Measurements from ENCODE around the gene CORO2B. TPM values are rescaled to one million over a fixed set of nuclear protein-coding genes. Genes with fewer than 3 reads are reported as not detected.

Gene CORO2B
- total RNA-seq, 2 experiments from 2014 or later: 0.07 to 0.19 TPM

DNA sequence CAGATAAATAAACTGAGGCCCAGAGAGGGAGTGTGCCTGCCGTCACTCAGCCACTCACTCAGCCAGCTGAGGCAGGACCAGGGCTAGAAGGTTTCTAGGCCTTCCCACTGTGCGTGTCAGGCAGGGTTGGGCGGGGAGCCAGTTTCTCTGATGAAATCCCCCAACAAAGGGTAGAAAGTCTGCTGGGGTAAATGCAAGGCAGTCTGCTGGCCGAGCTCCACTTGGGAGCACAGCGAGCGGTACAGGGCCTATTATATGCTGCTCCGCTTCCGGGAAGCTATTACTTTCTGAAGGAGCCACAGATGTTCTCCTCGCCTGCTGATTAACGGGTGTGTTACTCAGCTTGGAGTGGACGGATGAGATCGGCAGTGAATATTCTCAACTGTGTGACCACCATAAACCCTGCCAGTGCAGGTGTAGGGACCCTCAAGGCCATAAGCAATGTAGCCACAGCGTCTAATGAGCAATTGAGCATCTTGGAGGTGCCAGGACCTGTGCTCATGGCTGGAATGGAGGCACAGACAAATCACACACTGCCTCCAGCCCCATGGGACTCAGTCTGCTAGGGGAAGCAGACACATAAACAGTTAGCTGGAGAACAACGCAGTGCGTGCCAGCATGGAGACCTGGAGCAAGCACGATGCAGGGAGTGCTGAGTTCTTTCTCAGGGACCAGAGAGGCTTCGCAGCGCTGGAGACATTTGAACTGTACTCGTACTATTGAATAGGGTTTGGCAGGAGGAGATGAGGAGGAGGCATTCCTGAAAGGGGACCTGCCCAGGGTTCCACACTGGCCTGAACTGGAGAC, 42.1 kb downstream of the CORO2B start:
- Mint-ChIP-seq H3K9me3 (no peaks in the 10 kb centered on the region), H3K27ac (no peak overlapping the region), H3K36me3 (no peaks in the 10 kb centered on the region), H3K4me3 (no peak overlapping the region), H3K27me3 (peaks cover 4% of the 10 kb centered on the region), H3K4me1 (ENCODE audit: low read depth) (no peaks in the 10 kb centered on the region)
- no peak for DNase-seq
- ChIA-PET POLR2A (no interaction called here), CTCF (no interaction called here)
- intact Hi-C loops (cut with micrococcal nuclease): no loop called here

DNA sequence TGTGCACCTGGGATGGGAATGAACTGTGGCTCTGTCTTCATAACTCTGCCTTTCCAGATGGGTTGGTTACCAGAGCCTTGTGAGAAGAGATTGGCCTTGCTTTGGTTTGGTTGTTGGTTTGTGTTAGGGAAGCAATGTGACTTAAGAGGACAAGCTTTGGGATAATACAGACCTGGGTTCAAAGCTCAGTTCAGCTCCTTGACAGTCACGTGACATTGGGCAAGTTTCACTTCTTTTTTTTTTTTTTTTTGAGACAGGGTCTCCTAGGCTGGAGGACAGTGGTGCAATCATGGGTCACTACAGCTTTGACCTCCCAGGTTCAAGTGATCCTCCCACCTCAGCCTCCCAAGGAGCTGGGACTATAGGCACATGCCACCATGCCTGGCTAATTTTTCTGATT, 42.7 kb downstream of the CORO2B start:
- Mint-ChIP-seq H3K4me1 (ENCODE audit: low read depth) (no peaks in the 10 kb centered on the region), H3K9me3 (no peaks in the 10 kb centered on the region), H3K36me3 (no peaks in the 10 kb centered on the region), H3K27me3 (peaks cover 5% of the 10 kb centered on the region), H3K4me3 (no peak overlapping the region), H3K27ac (no peak overlapping the region)
- no peak for DNase-seq
- ChIA-PET POLR2A (no interaction called here), CTCF (no interaction called here)
- intact Hi-C loops (cut with micrococcal nuclease): no loop called here

- intact Hi-C loops (cut with micrococcal nuclease): no loop called here
- POLR2A ChIA-PET: no interaction called here
- DNase-seq: no peak
- CTCF ChIA-PET: no interaction called here
- Mint-ChIP-seq H3K27me3 (peaks cover 13% of the 10 kb centered on the region), H3K4me3 (no peak overlapping the region), H3K4me1 (ENCODE audit: low read depth) (no peaks in the 10 kb centered on the region), H3K36me3 (no peaks in the 10 kb centered on the region), H3K9me3 (no peaks in the 10 kb centered on the region), H3K27ac (no peak overlapping the region)
These were observed 44.6 kb downstream of the CORO2B start for GRCh38 chr15:68623301-68623892.

GRCh38 chr15:68625853-68626252, 47.1 kb downstream of the CORO2B start:
- DNase-seq: no peak
- Mint-ChIP-seq H3K9me3 (no peaks in the 10 kb centered on the region), H3K4me3 (no peak overlapping the region), H3K36me3 (no peaks in the 10 kb centered on the region), H3K27me3 (peaks cover 24% of the 10 kb centered on the region), H3K4me1 (ENCODE audit: low read depth) (no peaks in the 10 kb centered on the region), H3K27ac (no peak overlapping the region)
- POLR2A ChIA-PET: no interaction called here
- intact Hi-C loops (cut with micrococcal nuclease): no loop called here
- CTCF ChIA-PET: interaction anchor here (1.4 kb wide), 1 partner anchor 72 kb away, joined by 3 read pairs; no protein-coding TSS in a partner anchor

GRCh38 chr15:68626283-68626682, 47.5 kb downstream of the CORO2B start:
- Mint-ChIP-seq H3K4me1 (ENCODE audit: low read depth) (no peaks in the 10 kb centered on the region), H3K36me3 (no peaks in the 10 kb centered on the region), H3K4me3 (no peak overlapping the region), H3K9me3 (no peaks in the 10 kb centered on the region), H3K27me3 (peaks cover 24% of the 10 kb centered on the region), H3K27ac (no peak overlapping the region)
- ChIA-PET CTCF (no interaction called here), POLR2A (no interaction called here)
- no peak for DNase-seq
- intact Hi-C loops (cut with micrococcal nuclease): no loop called here

DNA sequence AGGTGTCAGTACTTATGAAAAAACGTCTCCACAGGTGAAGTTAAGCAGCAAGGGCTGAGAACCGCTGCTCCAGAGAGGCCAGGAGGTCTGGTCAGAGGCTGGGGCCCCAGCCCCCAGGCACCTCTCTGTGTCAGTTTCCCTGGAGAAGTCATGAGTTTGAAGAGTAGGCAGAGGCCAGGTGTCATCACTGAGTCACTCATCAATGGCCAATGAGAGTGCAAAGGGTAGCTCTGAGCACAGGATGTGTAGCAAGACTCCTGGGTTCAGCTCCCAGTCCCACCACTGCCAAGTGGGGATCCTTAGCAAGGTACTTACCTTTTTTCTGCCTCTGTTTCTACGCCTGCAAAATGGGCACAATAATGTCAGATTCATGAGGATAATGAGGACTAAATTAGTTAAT, 47.9 kb downstream of the CORO2B start:
- H3K27ac Mint-ChIP-seq: no peak overlapping the region
- DNase-seq: no peak
- no peaks in the 10 kb centered on the region for H3K36me3 Mint-ChIP-seq
- H3K27me3 Mint-ChIP-seq: peaks cover 22% of the 10 kb centered on the region
- intact Hi-C loops (cut with micrococcal nuclease): no loop called here
- CTCF ChIA-PET: no interaction called here
- no peak overlapping the region for H3K4me3 Mint-ChIP-seq
- POLR2A ChIA-PET: no interaction called here
- no peaks in the 10 kb centered on the region for H3K4me1 Mint-ChIP-seq (ENCODE audit: low read depth)
- H3K9me3 Mint-ChIP-seq: no peaks in the 10 kb centered on the region

DNA sequence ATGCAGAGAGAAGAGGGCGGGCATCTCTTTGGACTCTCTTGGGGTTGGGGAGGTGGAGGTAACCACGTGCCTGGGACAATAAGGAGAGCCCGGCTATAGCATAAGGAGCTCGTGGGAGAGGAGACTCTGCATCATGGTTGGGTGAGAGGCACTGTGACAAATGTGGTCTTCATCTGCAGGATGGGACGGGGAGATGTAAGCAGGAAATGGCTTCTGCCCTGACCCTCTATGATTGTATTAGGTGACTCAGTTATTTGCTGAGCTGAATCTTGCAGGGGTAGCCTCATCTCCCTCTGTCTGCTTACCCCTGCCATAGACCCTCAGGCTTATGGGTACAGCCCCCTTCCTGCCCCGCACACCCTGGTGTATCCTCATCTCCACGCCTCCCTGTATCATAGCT, 48.7 kb downstream of the CORO2B start:
- Mint-ChIP-seq H3K4me1 (ENCODE audit: low read depth) (no peaks in the 10 kb centered on the region), H3K27me3 (peaks cover 22% of the 10 kb centered on the region), H3K36me3 (no peaks in the 10 kb centered on the region), H3K9me3 (no peaks in the 10 kb centered on the region), H3K27ac (no peak overlapping the region), H3K4me3 (no peak overlapping the region)
- no peak for DNase-seq
- POLR2A ChIA-PET: no interaction called here
- CTCF ChIA-PET: no interaction called here
- intact Hi-C loops (cut with micrococcal nuclease): no loop called here

GRCh38 chr15:68627995-68628394, 49.2 kb downstream of the CORO2B start:
- no peaks in the 10 kb centered on the region for H3K4me1 Mint-ChIP-seq (ENCODE audit: low read depth)
- intact Hi-C loops (cut with micrococcal nuclease): no loop called here

DNA sequence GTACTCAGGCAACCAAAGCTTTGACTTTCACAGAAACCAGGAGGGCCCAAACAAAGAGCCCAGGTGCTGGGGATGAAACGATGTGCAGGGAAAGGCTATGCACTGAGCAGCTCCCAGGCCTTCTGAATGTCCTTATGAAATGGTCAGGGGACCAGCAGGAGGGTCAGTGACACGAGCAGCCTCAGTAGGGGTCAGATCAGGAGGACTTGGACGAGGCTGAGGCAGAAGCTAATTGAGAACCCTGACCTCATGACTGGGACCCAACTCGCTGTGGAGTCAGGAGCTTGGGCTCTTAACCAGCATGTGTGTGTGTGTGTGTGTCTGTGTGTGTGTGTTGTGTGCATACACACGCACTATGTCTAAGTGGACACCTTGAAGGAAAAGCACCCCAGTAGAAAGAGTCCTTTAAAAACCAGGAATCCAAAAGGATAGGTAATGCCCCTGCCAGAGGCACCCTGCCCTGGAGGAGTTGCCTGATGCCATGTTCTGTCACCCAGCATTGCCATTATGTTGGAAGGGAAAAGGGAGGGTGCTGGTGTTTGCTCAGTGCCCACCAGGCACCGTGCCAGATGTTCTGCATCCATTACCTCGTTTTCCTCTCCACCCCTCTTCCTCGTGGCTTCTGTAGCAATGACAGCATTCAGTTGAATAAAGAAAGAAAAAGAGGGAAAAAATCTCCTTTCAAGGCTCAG, 50.9 kb downstream of the CORO2B start:
- CTCF ChIA-PET: no interaction called here
- DNase-seq: no peak
- Mint-ChIP-seq H3K27ac (no peak overlapping the region), H3K9me3 (no peaks in the 10 kb centered on the region), H3K36me3 (no peaks in the 10 kb centered on the region), H3K27me3 (peaks cover 22% of the 10 kb centered on the region), H3K4me3 (no peak overlapping the region), H3K4me1 (ENCODE audit: low read depth) (no peaks in the 10 kb centered on the region)
- intact Hi-C loops (cut with micrococcal nuclease): no loop called here
- POLR2A ChIA-PET: no interaction called here

More at GRCh38 chr15:68627995-68628394, 49.2 kb downstream of the CORO2B start:
- H3K27me3 Mint-ChIP-seq: peaks cover 22% of the 10 kb centered on the region
- H3K4me3 Mint-ChIP-seq: no peak overlapping the region
- no peaks in the 10 kb centered on the region for H3K36me3 Mint-ChIP-seq
- H3K9me3 Mint-ChIP-seq: no peaks in the 10 kb centered on the region
- ChIA-PET CTCF (no interaction called here), POLR2A (no interaction called here)
- DNase-seq: no peak
- H3K27ac Mint-ChIP-seq: no peak overlapping the region

DNA sequence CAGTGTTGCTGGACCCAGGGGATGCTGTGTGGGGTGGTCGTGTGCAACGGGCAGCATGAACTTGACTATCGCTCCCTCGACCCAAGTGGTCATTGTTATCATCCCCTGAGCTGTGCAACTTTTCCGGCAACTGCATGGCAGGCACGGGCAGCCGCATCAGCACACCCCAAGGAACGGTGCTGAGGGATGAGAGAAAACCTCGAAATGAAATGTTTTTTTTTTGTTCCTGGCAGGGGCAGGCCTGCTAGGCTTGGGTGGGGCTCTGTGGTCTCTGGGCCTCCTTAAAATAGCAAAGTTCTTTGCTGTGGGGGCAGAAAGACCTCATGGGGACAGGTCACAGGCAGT, 51.4 kb downstream of the CORO2B start:
- DNase-seq: no peak
- intact Hi-C loops (cut with micrococcal nuclease): no loop called here
- no peaks in the 10 kb centered on the region for H3K36me3 Mint-ChIP-seq
- no peaks in the 10 kb centered on the region for H3K4me1 Mint-ChIP-seq (ENCODE audit: low read depth)
- peaks cover 22% of the 10 kb centered on the region for H3K27me3 Mint-ChIP-seq
- ChIA-PET CTCF (no interaction called here), POLR2A (no interaction called here)
- no peak overlapping the region for H3K4me3 Mint-ChIP-seq
- H3K9me3 Mint-ChIP-seq: no peaks in the 10 kb centered on the region
- no peak overlapping the region for H3K27ac Mint-ChIP-seq

DNA sequence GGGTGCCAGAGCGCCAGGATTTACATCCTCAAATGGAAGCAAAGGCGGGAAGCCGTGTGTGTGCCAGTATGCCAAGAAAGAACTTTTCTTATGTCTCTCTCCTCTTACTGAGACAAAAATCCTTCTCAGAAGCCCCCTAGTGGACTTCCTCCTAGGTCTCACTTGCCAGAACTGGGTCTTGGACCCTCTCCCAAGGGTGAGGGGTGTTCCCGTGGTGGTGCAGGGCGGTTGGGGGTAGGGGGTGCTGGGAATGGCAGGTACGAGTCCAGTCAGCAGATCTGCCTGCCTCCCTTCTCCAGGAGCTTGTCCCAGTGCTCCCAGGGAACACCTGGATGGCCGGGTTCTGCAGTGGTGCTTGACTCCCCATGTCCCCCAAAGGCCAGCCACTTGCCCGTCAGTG, 52.0 kb downstream of the CORO2B start:
- DNase-seq: no peak
- H3K4me1 Mint-ChIP-seq (ENCODE audit: low read depth): no peaks in the 10 kb centered on the region
- CTCF ChIA-PET: interaction anchor here (1.3 kb wide), 1 partner anchor 43 kb away, joined by 3 read pairs; no protein-coding TSS in a partner anchor
- H3K4me3 Mint-ChIP-seq: no peak overlapping the region
- no peaks in the 10 kb centered on the region for H3K36me3 Mint-ChIP-seq
- POLR2A ChIA-PET: no interaction called here
- H3K27me3 Mint-ChIP-seq: peaks cover 21% of the 10 kb centered on the region
- H3K9me3 Mint-ChIP-seq: no peaks in the 10 kb centered on the region
- intact Hi-C loops (cut with micrococcal nuclease): no loop called here
- H3K27ac Mint-ChIP-seq: no peak overlapping the region

GRCh38 chr15:68631601-68632051, 52.8 kb downstream of the CORO2B start:
- Mint-ChIP-seq H3K27me3 (peaks cover 19% of the 10 kb centered on the region), H3K4me3 (no peak overlapping the region), H3K9me3 (no peaks in the 10 kb centered on the region), H3K4me1 (ENCODE audit: low read depth) (no peaks in the 10 kb centered on the region), H3K36me3 (no peaks in the 10 kb centered on the region), H3K27ac (no peak overlapping the region)
- intact Hi-C loops (cut with micrococcal nuclease): no loop called here
- ChIA-PET CTCF (interaction anchor here (1.3 kb wide), 1 partner anchor 42 kb away, joined by 3 read pairs; no protein-coding TSS in a partner anchor), POLR2A (no interaction called here)
- DNase-seq: no peak

GRCh38 chr15:68632101-68632500, 53.3 kb downstream of the CORO2B start:
- no peak overlapping the region for H3K4me3 Mint-ChIP-seq
- DNase-seq: no peak
- H3K27ac Mint-ChIP-seq: no peak overlapping the region
- H3K27me3 Mint-ChIP-seq: peaks cover 18% of the 10 kb centered on the region
- intact Hi-C loops (cut with micrococcal nuclease): no loop called here
- no peaks in the 10 kb centered on the region for H3K36me3 Mint-ChIP-seq
- POLR2A ChIA-PET: no interaction called here
- no peaks in the 10 kb centered on the region for H3K9me3 Mint-ChIP-seq
- CTCF ChIA-PET: no interaction called here
- no peaks in the 10 kb centered on the region for H3K4me1 Mint-ChIP-seq (ENCODE audit: low read depth)

Measured in activated CD4-positive, alpha-beta memory T cell treated with anti-CD3 and anti-CD28 coated beads for 36 hours (primary cell).